H4 (cell line): ENCODE data around the gene ABLIM3. TPM values are rescaled to one million over a fixed set of nuclear protein-coding genes. Genes with fewer than 3 reads are reported as not detected.

Experiments
- DNase-seq: peaks from one replicate; pipeline ENCODE4 v3.0.0-alpha.2; 2015; ENCODE audit warnings: low spot score
- total RNA-seq: library from RNA; depleted of rRNA; stranded (reverse); fragments of >200 nt; shearing (Covaris generic); gene quantifications from 2 replicates; pipeline ENCODE4 v1.2.3, GENCODE V29; 2014; rRNA removed

ABLIM3 gene
- total RNA-seq, 1 experiment from 2014 or later = 14.2 TPM

- DNase-seq = no peak
Observed at GRCh38 chr5:149304195-149305078, 163.1 kb downstream of the ABLIM3 start.

DNA sequence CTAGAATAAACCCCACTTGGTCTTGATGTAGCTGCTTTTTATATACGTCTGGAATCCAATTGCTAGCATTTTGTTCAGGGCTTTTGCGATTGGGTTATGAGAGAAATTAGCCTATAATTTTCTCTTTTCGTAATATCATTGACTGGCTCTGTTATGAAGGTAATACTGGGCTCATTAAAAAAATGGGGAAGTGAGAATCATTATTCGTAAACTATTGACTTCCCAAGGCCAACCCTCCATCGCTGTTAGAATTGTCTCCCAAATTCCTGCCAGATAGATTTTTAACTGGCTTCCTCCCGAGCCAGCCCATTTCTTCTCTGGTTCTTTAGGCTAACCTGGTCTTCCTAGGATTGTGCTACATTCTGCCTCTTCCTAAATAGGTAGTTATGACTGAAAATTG is 168.1 kb downstream of the ABLIM3 start:
- no peak for DNase-seq

Other genes with a start within 250 kb of the ABLIM3 start
- gene SH3TC2, start 78.4 kb upstream of the ABLIM3 start, total RNA-seq = 0.95 and 2.1 TPM in 2 replicates
- 2.0 and 3.2 TPM in 2 replicates for gene AFAP1L1, start 130.4 kb downstream of the ABLIM3 start, total RNA-seq
- 17.9 and 19.9 TPM in 2 replicates for gene GRPEL2, start 204.0 kb downstream of the ABLIM3 start, total RNA-seq
- 19.5 and 20.8 TPM in 2 replicates for gene PCYOX1L, start 216.6 kb downstream of the ABLIM3 start, total RNA-seq
- gene IL17B, start 237.8 kb downstream of the ABLIM3 start, total RNA-seq = 0.31 TPM in 1 of 2 replicates, not detected in the other